CD8-positive, alpha-beta memory T cell (primary cell): Measurements from ENCODE around the gene GABBR1. TPM values are rescaled to one million over a fixed set of nuclear protein-coding genes. Genes with fewer than 3 reads are reported as not detected.
"Not testable (repeated sequence)": the region's sequence is repeated elsewhere in the genome, so short reads cannot be mapped to it uniquely, and the experiment has no call there.

Experiments used
- CTCF ChIA-PET: fragments of 350-600 bp; sonication (Branson Sonifier 250); formaldehyde crosslinking; loops from one replicate; lab custom pipeline; 2021; ENCODE audit warnings: antibody characterized with exemption; lab: Charles Lee
- POLR2A ChIA-PET: fragments of 350-600 bp; sonication (Branson Sonifier 250); formaldehyde crosslinking; loops from one replicate; lab custom pipeline; 2021; ENCODE audit warnings: antibody characterized with exemption; lab: Charles Lee
- DNase-seq, 5 donors: peaks; one replicate each; pipeline versions ENCODE4 v3.0.0 to v3.0.0-alpha.2; 2020 to 2022; ENCODE audit warnings: mixed read lengths in 1 of 5
- H3K27ac ChIP-seq: one replicate; pipeline ENCODE4 v1.7.0; 2013; ENCODE audit warnings: low read depth, mild to moderate bottlenecking, low read length, moderate library complexity
- H3K27me3 ChIP-seq: 2 replicates; pipeline ENCODE4 v1.7.0; 2013; ENCODE audit warnings: low read length, mild to moderate bottlenecking; ENCODE audit not compliant: insufficient read depth, poor library complexity, severe bottlenecking
- H3K36me3 ChIP-seq: 2 replicates; pipeline ENCODE4 v1.7.0; 2013; ENCODE audit warnings: mild to moderate bottlenecking, low read length, moderate library complexity; ENCODE audit not compliant: insufficient read depth
- H3K4me1 ChIP-seq: 2 replicates; pipeline ENCODE4 v1.7.0; 2013; ENCODE audit warnings: mild to moderate bottlenecking, low read length, moderate library complexity; ENCODE audit not compliant: insufficient read depth
- H3K4me3 ChIP-seq: 2 replicates; pipeline ENCODE4 v1.7.0; 2013; ENCODE audit warnings: mild to moderate bottlenecking, low read length
- H3K9me3 ChIP-seq: 2 replicates; pipeline ENCODE4 v1.7.0; 2013; ENCODE audit warnings: mild to moderate bottlenecking, low read length
- H3K27ac Mint-ChIP-seq, 8 donors: one replicate each; pipeline ENCODE4 v1.8.0; 2020 to 2021; ENCODE audit warnings: mixed read lengths in 8 of 8, mild to moderate bottlenecking in 6 of 8, inconsistent platforms in 3 of 8, moderate library complexity in 3 of 8
- H3K27me3 Mint-ChIP-seq, 2 donors: one replicate each; pipeline ENCODE4 v1.8.0; 2020 to 2021; ENCODE audit warnings: mixed read lengths in 2 of 2, mild to moderate bottlenecking in 1 of 2, moderate library complexity in 1 of 2
- H3K36me3 Mint-ChIP-seq, 3 donors: one replicate each; pipeline ENCODE4 v1.8.0; 2020 to 2021; ENCODE audit warnings: mixed read lengths in 3 of 3, inconsistent platforms in 1 of 3, mild to moderate bottlenecking in 1 of 3
- H3K4me1 Mint-ChIP-seq, 3 donors: one replicate each; pipeline ENCODE4 v1.8.0; 2020 to 2021; ENCODE audit warnings: mixed read lengths in 3 of 3, inconsistent platforms in 1 of 3, mild to moderate bottlenecking in 1 of 3
- H3K4me3 Mint-ChIP-seq, 7 donors: one replicate each; pipeline ENCODE4 v1.8.0; 2020 to 2021; ENCODE audit warnings: mixed read lengths in 7 of 7, mild to moderate bottlenecking in 6 of 7, moderate library complexity in 4 of 7, inconsistent platforms in 2 of 7
- H3K9me3 Mint-ChIP-seq, 5 donors: one replicate each; pipeline ENCODE4 v1.8.0; 2020 to 2022; ENCODE audit warnings: mixed read lengths in 5 of 5, mild to moderate bottlenecking in 3 of 5, moderate library complexity in 2 of 5, inconsistent platforms in 1 of 5
- polyA plus RNA-seq: library from polyadenylated mRNA; unstranded; fragments of 300-500 nt; fragmentation: Illumina TruSeq; gene quantifications from one replicate; pipeline ENCODE4 v1.2.3, GENCODE V29; 2021
- total RNA-seq, 2 experiments: library from RNA; stranded (reverse); gene quantifications; one replicate each; pipeline ENCODE4 v1.2.3, GENCODE V29; 2021

The GABBR1 gene
- total and polyA plus RNA-seq, 3 experiments from 2014 or later: 0.45 to 8.8 (median 8.3) TPM

GRCh38 chr6:29675561-29675960, 42.6 kb upstream of the GABBR1 start:
- no peaks in the 10 kb centered on the region for H3K4me1 ChIP-seq
- POLR2A ChIA-PET: no interaction called here

DNA sequence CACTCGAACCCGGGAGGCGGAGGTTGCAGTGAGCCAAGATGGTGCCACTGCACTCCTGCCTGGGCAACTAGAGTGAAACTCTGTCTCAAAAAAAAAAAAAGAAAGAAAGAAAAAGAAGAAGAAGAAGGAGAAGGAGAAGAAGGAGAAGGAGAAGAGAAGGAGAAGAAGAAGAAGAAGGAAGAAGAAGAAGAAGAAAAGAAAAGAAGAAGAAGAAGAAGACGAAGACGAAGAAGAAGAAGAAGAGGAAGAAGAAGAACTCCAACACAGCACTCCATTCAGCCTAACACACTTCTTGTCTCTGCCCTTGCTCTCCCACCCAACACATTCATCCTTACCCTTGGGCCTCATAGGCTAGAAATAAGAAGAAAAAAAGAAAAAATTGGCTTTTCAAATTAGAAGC, 41.0 kb upstream of the GABBR1 start:
- Mint-ChIP-seq H3K9me3 (no peaks in the 10 kb centered on the region), H3K4me3 (no peak overlapping the region), H3K27me3 (peaks cover 6 to 14% of the 10 kb centered on the region in 2 donors), H3K36me3 (peaks cover 0 to 17% (median 0%) of the 10 kb centered on the region in 3 donors), H3K27ac (no peak overlapping the region), H3K4me1 (peaks cover 4 to 25% (median 7%) of the 10 kb centered on the region in 3 donors)
- Histone ChIP-seq H3K27ac (no peak overlapping the region), H3K36me3 (no peaks in the 10 kb centered on the region), H3K9me3 (no peaks in the 10 kb centered on the region), H3K27me3 (peaks cover 9% of the 10 kb centered on the region), H3K4me3 (no peak overlapping the region), H3K4me1 (no peaks in the 10 kb centered on the region)
- ChIA-PET POLR2A (no interaction called here), CTCF (interaction anchor here (2.9 kb wide), 1 partner anchor 20 kb away, joined by 11 read pairs; no protein-coding TSS in a partner anchor)
- DNase-seq: no peak

More at GRCh38 chr6:29675561-29675960, 42.6 kb upstream of the GABBR1 start:
- Histone ChIP-seq H3K27me3 (peaks cover 9% of the 10 kb centered on the region), H3K27ac (no peak overlapping the region), H3K9me3 (no peaks in the 10 kb centered on the region), H3K36me3 (no peaks in the 10 kb centered on the region), H3K4me3 (no peak overlapping the region)
- no peak for DNase-seq
- Mint-ChIP-seq H3K27ac (peak overlapping the region in 2 of 8 donors; percentile 47 to 75), H3K4me3 (no peak overlapping the region), H3K4me1 (peaks cover 4 to 39% (median 7%) of the 10 kb centered on the region in 3 donors), H3K9me3 (no peaks in the 10 kb centered on the region), H3K36me3 (peaks cover 0 to 17% (median 0%) of the 10 kb centered on the region in 3 donors), H3K27me3 (peaks cover 3 to 13% of the 10 kb centered on the region in 2 donors)
- CTCF ChIA-PET: interaction anchor here (2.9 kb wide), 1 partner anchor 22 kb away, joined by 11 read pairs; no protein-coding TSS in a partner anchor

GRCh38 chr6:29673161-29673560, 40.2 kb upstream of the GABBR1 start:
- DNase-seq: no peak
- H3K4me1 Mint-ChIP-seq: peaks cover 4 to 21% (median 7%) of the 10 kb centered on the region in 3 donors
- no peaks in the 10 kb centered on the region for H3K4me1 ChIP-seq
- POLR2A ChIA-PET: no interaction called here
- H3K4me3 ChIP-seq: no peak overlapping the region
- peaks cover 0 to 17% (median 0%) of the 10 kb centered on the region in 3 donors for H3K36me3 Mint-ChIP-seq
- no peaks in the 10 kb centered on the region for H3K9me3 Mint-ChIP-seq
- H3K36me3 ChIP-seq: no peaks in the 10 kb centered on the region
- CTCF ChIA-PET: interaction anchor here (2.1 to 2.9 kb wide), 2 partner anchors 19 kb away, joined by 11 to 14 read pairs; no protein-coding TSS in a partner anchor
- H3K9me3 ChIP-seq: no peaks in the 10 kb centered on the region
- H3K27me3 Mint-ChIP-seq: peaks cover 9 to 18% of the 10 kb centered on the region in 2 donors
- H3K4me3 Mint-ChIP-seq: no peak overlapping the region
- no peak overlapping the region for H3K27ac ChIP-seq
- H3K27me3 ChIP-seq: peaks cover 9% of the 10 kb centered on the region
- H3K27ac Mint-ChIP-seq: no peak overlapping the region

GRCh38 chr6:29672116-29672515, 39.1 kb upstream of the GABBR1 start:
- POLR2A ChIA-PET, H3K27ac ChIP-seq, H3K27ac Mint-ChIP-seq, H3K4me3 ChIP-seq, H3K9me3 ChIP-seq, DNase-seq, H3K4me3 Mint-ChIP-seq, H3K4me1 ChIP-seq, H3K36me3 ChIP-seq, H3K27me3 ChIP-seq, H3K9me3 Mint-ChIP-seq: not testable (repeated sequence)
- H3K36me3 Mint-ChIP-seq: peaks cover 0 to 17% (median 0%) of the 10 kb centered on the region in 3 donors
- CTCF ChIA-PET: interaction anchor here (0.9 to 2.1 kb wide), 2 partner anchors 18 to 22 kb away, joined by 3 to 14 read pairs; no protein-coding TSS in a partner anchor
- H3K27me3 Mint-ChIP-seq: peaks cover 11 to 18% of the 10 kb centered on the region in 2 donors
- H3K4me1 Mint-ChIP-seq: peaks cover 4 to 11% (median 6%) of the 10 kb centered on the region in 3 donors

- Histone ChIP-seq H3K4me3 (no peak overlapping the region), H3K9me3 (no peaks in the 10 kb centered on the region), H3K27me3 (peaks cover 9% of the 10 kb centered on the region), H3K4me1 (no peaks in the 10 kb centered on the region), H3K36me3 (no peaks in the 10 kb centered on the region), H3K27ac (no peak overlapping the region)
- ChIA-PET CTCF (interaction anchor here (2.1 kb wide), 1 partner anchor 17 kb away, joined by 14 read pairs; no protein-coding TSS in a partner anchor), POLR2A (no interaction called here)
- no peak for DNase-seq
- Mint-ChIP-seq H3K36me3 (peaks cover 0 to 14% (median 0%) of the 10 kb centered on the region in 3 donors), H3K27me3 (peaks cover 11 to 21% of the 10 kb centered on the region in 2 donors), H3K4me1 (peaks cover 1 to 3% (median 2%) of the 10 kb centered on the region in 3 donors), H3K27ac (no peak overlapping the region), H3K4me3 (no peak overlapping the region), H3K9me3 (no peaks in the 10 kb centered on the region)
Observed at GRCh38 chr6:29671026-29671425, 38.0 kb upstream of the GABBR1 start.

- no peak overlapping the region for H3K4me3 Mint-ChIP-seq
- Histone ChIP-seq H3K4me3 (no peak overlapping the region), H3K9me3 (no peaks in the 10 kb centered on the region), H3K27ac (no peak overlapping the region), H3K27me3 (peaks cover 9% of the 10 kb centered on the region), H3K36me3 (no peaks in the 10 kb centered on the region), H3K4me1 (no peaks in the 10 kb centered on the region)
- ChIA-PET POLR2A (no interaction called here), CTCF (interaction anchor here (9.8 kb wide), 1 partner anchor 15 kb away, joined by 85 read pairs; no protein-coding TSS in a partner anchor)
- H3K27ac Mint-ChIP-seq: no peak overlapping the region
- H3K27me3 Mint-ChIP-seq: peaks cover 18 to 21% of the 10 kb centered on the region in 2 donors
- no peak for DNase-seq
- H3K36me3 Mint-ChIP-seq: no peaks in the 10 kb centered on the region
- no peaks in the 10 kb centered on the region for H3K9me3 Mint-ChIP-seq
- H3K4me1 Mint-ChIP-seq: no peaks in the 10 kb centered on the region
Observed at GRCh38 chr6:29667158-29667557, 34.2 kb upstream of the GABBR1 start.

- peaks cover 18 to 21% of the 10 kb centered on the region in 2 donors for H3K27me3 Mint-ChIP-seq
- H3K36me3 Mint-ChIP-seq: no peaks in the 10 kb centered on the region
- CTCF ChIA-PET: interaction anchor here (9.8 kb wide), 1 partner anchor 15 kb away, joined by 85 read pairs; no protein-coding TSS in a partner anchor
- no peak overlapping the region for H3K27ac ChIP-seq
- H3K9me3 ChIP-seq: no peaks in the 10 kb centered on the region
- H3K4me1 Mint-ChIP-seq: no peaks in the 10 kb centered on the region
- no peaks in the 10 kb centered on the region for H3K36me3 ChIP-seq
- H3K27ac Mint-ChIP-seq: no peak overlapping the region
- H3K27me3 ChIP-seq: peaks cover 9% of the 10 kb centered on the region
- H3K9me3 Mint-ChIP-seq: no peaks in the 10 kb centered on the region
- POLR2A ChIA-PET: no interaction called here
- no peak overlapping the region for H3K4me3 ChIP-seq
- no peak overlapping the region for H3K4me3 Mint-ChIP-seq
- DNase-seq: no peak
- H3K4me1 ChIP-seq: no peaks in the 10 kb centered on the region
Observed at GRCh38 chr6:29666826-29667130, 33.8 kb upstream of the GABBR1 start.

DNA sequence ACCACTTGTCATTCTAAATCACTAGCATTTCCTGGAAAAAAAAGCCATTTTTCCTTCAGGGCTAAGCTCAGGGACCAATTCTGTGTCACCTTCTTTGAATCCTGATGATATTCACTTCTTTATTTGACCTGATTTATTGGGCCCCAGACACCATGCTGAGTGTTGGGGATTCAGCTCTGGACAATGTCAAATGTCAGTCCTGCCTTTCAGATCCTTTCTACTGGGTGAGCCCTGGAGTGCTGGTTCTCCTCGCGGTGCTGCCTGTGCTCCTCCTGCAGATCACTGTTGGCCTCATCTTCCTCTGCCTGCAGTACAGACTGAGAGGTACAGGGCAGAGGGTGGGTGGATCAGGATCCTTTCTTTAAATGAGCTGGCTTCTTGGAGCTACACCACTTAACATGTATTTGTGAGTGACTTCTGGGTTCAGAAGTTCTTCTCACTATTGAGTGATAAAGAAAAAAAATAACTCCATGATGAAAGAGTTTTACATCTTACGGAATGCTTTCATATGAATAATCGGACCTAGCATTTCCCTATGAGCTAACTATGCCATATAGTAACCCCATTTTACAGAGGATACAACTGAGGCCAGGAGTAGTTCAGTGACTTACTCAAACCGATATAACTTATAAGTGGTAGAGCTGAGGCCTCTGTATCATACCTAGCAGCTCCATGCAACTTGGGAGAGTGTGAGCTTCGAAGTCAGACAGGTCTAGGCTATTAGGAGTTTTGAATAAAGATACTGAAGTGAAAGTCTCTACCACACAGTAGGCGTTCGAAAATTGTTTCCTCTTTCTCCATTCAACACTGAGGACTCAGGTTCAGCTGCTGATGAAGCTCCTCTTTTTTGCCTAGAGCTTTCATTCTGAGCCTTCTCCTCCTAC, 33.2 kb upstream of the GABBR1 start:
- H3K4me1 ChIP-seq: no peaks in the 10 kb centered on the region
- no peak overlapping the region for H3K27ac ChIP-seq
- POLR2A ChIA-PET: no interaction called here
- H3K27me3 ChIP-seq: peaks cover 4% of the 10 kb centered on the region
- CTCF ChIA-PET: interaction anchor here (1.4 to 9.8 kb wide), 3 partner anchors 9 to 93 kb away, joined by 3 to 85 read pairs (median 6); no protein-coding TSS in a partner anchor
- Mint-ChIP-seq H3K27me3 (peaks cover 20 to 22% of the 10 kb centered on the region in 2 donors), H3K9me3 (no peaks in the 10 kb centered on the region), H3K27ac (peak overlapping the region in 2 of 8 donors; percentile 21 to 27), H3K36me3 (no peaks in the 10 kb centered on the region), H3K4me1 (no peaks in the 10 kb centered on the region), H3K4me3 (no peak overlapping the region)
- H3K9me3 ChIP-seq: no peaks in the 10 kb centered on the region
- no peak for DNase-seq
- no peak overlapping the region for H3K4me3 ChIP-seq
- H3K36me3 ChIP-seq: no peaks in the 10 kb centered on the region
